Measurements from ENCODE around the gene SLC7A6OS. TPM values are rescaled to one million over a fixed set of nuclear protein-coding genes. Genes with fewer than 3 reads are reported as not detected.
A peak's percentile ranks its signal among the peaks of the same experiment; 100 is the strongest.

The SLC7A6OS gene
- total and polyA plus RNA-seq, 5 experiments from 2014 or later: 18.8 to 52.0 (median 27.5) TPM

DNA sequence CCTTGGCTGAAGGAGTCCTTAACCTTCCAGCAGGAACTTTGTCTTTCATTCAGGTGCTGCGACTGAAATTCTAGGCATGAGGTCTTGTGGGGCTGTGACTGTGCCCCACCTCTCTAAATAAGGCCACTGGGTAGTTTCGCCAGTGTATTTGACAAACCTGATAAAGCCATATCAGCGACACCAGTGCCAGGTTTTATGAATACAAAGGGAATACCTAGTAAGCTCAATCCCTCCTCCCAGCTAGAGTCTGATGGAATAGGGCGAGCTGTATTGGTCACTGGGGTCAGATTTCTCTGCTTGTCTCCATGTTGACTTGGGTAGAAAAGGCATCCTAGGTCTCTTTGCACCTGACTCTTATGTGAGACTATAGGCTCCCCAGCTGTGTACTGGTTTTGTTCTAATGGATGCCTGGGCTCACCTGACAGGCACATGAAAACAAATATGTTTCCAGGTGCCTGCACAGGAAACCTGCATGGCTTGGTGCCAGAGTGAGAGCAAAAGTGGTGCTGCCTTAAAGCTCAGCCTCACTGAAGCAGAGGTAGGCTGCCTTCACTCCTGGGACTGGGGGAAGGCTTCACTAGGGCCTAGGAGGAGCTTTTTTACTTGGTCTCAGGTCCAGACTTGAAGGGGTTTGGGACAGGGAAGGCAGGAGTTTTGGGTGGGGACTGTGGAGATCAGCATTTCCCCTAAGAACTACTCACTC lies 38.1 kb downstream of the SLC7A6OS start:
- peak overlapping the region; percentile 68 to 93 (median 80) for H3K4me3 Mint-ChIP-seq
- H3K36me3 Mint-ChIP-seq: peaks cover 0 to 60% (median 20%) of the 10 kb centered on the region in 3 donors
- POLR2A ChIA-PET: interaction anchor here (0.6 to 40.3 kb wide), 5 partner anchors 10 to 1245 kb away, joined by 3 to 1294 read pairs (median 4); partner anchors contain the start of genes PRMT7, SLC7A6 and SLC7A6OS
- H3K27me3 Mint-ChIP-seq: peaks cover 0 to 1% (median 0%) of the 10 kb centered on the region in 5 donors
- H3K4me1 Mint-ChIP-seq: peaks cover 38 to 88% (median 84%) of the 10 kb centered on the region in 4 donors
- H3K27ac Mint-ChIP-seq: peak overlapping the region; percentile 89 to 100 (median 98)
- H3K9me3 Mint-ChIP-seq: no peaks in the 10 kb centered on the region
- DNase-seq (peak; percentile 60 to 87 (median 74)), ATAC-seq (peak; percentile 39 to 56)

DNA sequence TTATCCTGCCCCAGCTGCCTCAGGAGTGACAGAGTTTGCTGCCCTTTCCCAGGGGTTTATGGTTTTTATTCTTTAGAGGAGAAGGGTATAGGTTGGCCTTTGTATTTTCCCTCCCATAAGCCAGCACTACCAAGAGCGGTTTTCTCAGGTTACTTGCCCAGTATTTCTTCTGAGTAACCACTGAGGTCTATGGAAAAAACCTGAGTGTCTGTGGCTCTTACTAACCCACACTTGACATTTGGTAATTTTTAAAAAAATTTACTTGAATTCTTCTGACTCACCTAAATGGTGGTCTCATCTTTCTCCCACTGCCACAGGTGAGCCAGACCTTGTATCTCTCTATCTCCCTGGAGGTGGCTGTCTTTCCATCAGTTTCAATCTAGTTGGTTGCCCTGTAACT lies 40.4 kb downstream of the SLC7A6OS start:
- peaks cover 0 to 1% (median 0%) of the 10 kb centered on the region in 5 donors for H3K27me3 Mint-ChIP-seq
- H3K4me3 Mint-ChIP-seq: peak overlapping the region in 9 of 10 donors; percentile 15 to 79 (median 52)
- peak overlapping the region; percentile 89 to 100 (median 99) for H3K27ac Mint-ChIP-seq
- no peaks in the 10 kb centered on the region for H3K9me3 Mint-ChIP-seq
- ATAC-seq: peak in 1 of 2 donors; percentile 47
- no peak for DNase-seq
- POLR2A ChIA-PET: interaction anchor here (0.6 to 40.3 kb wide), 4 partner anchors 10 to 300 kb away, joined by 3 to 1294 read pairs (median 7); partner anchors contain the start of genes PRMT7 and SLC7A6OS
- H3K36me3 Mint-ChIP-seq: peaks cover 0 to 59% (median 18%) of the 10 kb centered on the region in 3 donors
- peaks cover 38 to 92% (median 91%) of the 10 kb centered on the region in 4 donors for H3K4me1 Mint-ChIP-seq

DNA sequence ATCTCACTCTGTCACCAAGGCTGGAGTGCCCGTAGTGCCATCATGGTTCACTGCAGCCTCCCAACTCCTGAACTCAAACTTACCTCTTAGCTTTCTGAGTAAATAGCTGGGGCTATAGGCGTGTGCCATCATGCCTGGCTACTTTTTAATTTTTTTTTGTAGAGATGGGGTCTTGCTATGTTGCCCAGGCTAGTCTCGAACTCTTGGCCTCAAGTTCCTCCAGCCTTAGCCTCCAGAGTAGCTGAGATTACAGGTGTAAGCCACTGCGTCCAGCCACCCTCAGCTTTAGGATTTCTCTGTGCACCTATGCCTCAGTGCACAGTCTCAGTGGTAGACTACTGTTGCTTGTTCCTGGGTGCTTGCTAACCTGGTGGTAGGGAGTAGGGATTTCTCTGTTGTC lies 41.0 kb downstream of the SLC7A6OS start:
- peaks cover 0 to 1% (median 0%) of the 10 kb centered on the region in 5 donors for H3K27me3 Mint-ChIP-seq
- peaks cover 0 to 59% (median 18%) of the 10 kb centered on the region in 3 donors for H3K36me3 Mint-ChIP-seq
- H3K4me3 Mint-ChIP-seq: peak overlapping the region in 9 of 10 donors; percentile 33 to 82 (median 66)
- H3K4me1 Mint-ChIP-seq: peaks cover 40 to 93% (median 90%) of the 10 kb centered on the region in 4 donors
- no peaks in the 10 kb centered on the region for H3K9me3 Mint-ChIP-seq
- ATAC-seq: peak in 1 of 2 donors; percentile 0
- DNase-seq: no peak
- H3K27ac Mint-ChIP-seq: peak overlapping the region; percentile 89 to 100 (median 99)
- POLR2A ChIA-PET: interaction anchor here (1.1 to 40.3 kb wide), 2 partner anchors 10 to 26 kb away, joined by 4 to 1294 read pairs; partner anchors contain the start of genes PRMT7 and SLC7A6OS

DNA sequence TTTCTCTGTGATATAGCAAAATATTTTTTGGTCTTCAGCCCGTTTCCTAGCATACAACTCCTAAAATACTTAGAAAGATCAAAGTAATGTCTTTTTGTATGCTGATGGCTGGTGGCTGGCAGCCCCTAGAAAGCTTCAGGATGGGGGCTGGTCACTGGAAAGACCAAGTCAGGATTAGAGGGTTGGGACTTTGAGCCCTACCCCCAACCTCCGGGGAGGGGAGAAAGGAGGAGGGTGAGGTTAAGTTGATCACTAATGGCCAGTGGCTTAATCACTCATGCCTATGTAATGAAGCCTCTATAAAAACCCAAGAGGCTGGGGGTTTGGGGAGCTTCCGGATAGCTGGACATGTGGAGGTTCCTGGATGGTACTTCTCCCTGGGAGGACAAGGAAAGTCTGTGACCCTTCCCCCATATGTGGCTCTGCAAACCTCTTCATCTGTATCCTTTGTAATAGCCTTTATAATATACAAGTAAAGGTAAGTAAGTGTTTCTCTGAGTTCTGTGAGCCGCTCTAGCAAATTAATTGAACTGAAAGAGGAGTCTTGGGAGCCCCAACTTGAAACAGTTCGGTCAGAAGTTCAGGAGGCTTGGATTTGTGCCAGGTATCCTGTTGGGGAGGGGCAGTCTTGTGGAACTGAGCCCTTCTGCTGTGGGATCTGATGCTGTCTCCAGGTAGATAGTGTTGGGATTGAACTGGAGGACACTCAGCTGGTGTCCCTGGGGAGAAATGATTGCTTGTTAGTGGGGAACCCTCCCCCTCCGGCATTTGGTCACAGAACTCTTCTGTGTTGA lies 42.9 kb downstream of the SLC7A6OS start:
- Mint-ChIP-seq H3K9me3 (no peaks in the 10 kb centered on the region), H3K4me1 (peaks cover 42 to 86% (median 84%) of the 10 kb centered on the region in 4 donors), H3K4me3 (peak overlapping the region; percentile 38 to 98 (median 73)), H3K27me3 (peaks cover 0 to 1% (median 0%) of the 10 kb centered on the region in 5 donors), H3K27ac (peak overlapping the region; percentile 89 to 99 (median 94)), H3K36me3 (peaks cover 0 to 43% (median 9%) of the 10 kb centered on the region in 3 donors)
- POLR2A ChIA-PET: interaction anchor here (0.6 to 40.3 kb wide), 3 partner anchors 8 to 920 kb away, joined by 3 to 1294 read pairs (median 10); partner anchors contain the start of genes PRMT7 and SLC7A6OS
- DNase-seq (no peak), ATAC-seq (no peak)

DNA sequence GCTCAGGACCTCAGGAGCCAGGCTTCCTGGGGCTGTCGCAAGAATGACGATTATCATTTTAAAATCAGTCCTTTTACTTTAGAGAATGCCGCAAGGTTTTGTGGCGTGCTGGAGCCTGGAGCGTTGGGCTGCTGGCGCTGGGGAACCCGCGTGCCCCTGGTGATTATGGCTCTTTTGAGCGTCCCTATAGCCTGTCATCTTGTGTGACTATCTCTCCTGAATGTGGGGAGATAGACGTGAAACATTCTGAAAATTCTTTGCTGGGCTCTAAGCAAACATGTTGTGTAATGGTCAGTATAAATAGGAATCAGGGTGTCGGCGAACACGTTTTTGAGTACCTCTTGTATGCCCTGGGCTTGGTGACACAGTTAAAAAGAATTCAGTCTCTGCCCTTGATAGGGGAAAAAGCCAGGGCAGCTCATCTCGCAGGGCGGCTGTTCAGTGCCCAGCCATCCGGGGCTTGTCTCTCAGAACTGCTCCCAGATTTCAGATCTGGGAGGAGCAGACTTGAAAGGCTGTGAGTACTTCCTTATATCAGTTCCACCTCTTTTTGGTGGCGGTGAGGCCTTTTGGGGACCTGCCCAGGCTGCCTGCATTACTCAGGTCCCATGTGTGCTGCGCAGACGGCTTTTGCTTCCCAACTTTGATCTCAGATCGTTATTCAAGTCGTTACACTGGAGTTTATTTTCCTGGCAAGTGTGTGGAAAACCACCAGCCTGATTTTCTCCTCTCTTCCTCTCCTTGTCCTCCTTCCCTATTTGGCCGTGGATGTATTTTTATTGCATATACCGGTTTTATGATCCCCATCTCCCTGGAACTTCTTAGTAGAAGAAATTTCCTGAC lies 45.4 kb downstream of the SLC7A6OS start:
- Mint-ChIP-seq H3K4me3 (peak overlapping the region; percentile 92 to 98 (median 96)), H3K27me3 (no peaks in the 10 kb centered on the region), H3K4me1 (peaks cover 36 to 71% (median 66%) of the 10 kb centered on the region in 4 donors), H3K36me3 (peaks cover 0 to 31% (median 3%) of the 10 kb centered on the region in 3 donors), H3K9me3 (no peaks in the 10 kb centered on the region), H3K27ac (peak overlapping the region; percentile 89 to 99 (median 98))
- POLR2A ChIA-PET: interaction anchor here (0.6 to 40.3 kb wide), 7 partner anchors 9 to 272 kb away, joined by 3 to 1294 read pairs (median 8); partner anchors contain the start of genes PRMT7 and SLC7A6OS
- peak in 7 of 10 donors; percentile 35 to 64 (median 47) for DNase-seq
- ATAC-seq: peak; percentile 12 to 21

DNA sequence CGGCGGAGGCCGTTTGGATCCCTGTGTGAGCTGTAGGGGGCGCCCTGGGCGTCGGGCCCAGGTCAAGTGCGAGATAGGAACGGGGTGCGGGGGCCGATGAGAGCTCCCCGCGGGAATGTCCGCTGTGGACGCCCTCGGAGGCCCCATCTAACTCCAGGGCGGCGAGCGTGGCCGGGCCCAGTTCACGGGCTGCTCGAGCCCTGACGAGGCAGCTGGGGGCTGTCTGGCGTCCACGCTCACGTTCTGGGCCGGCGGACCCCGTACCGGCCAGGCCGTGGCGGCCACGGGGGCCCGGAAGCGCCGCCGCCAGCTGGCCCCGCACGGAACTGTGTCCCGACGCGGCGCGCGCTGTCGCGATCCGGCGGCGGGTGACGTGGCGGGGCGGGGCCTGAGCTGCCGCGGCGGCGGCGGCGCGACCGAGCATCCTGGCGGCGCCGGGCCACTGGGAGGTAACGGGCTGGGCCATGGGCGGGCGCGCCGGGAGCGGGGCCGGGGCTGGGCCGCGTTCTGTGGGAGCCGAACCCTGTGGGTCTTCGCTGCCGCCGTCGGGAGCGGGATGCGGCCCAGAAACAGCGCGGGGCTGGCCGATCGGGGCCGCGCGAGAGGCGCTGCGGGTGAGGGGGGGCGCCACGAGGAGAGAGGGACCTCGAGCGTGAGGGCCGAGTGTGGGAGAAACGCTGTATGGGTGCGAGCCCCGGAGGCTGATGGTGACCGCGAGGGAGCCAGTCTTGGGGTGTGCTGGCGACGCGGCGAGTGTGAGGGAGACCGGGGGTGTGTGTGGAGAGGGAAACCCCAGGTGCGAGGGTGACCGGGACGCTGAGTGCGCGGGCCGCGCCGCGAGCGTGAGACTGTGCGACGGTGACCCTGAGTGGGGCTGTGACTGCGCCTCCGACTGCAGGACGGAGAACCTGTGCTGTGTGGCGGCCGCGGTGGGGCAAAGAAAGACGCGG lies 46.3 kb downstream of the SLC7A6OS start, which contains the start of gene SLC7A6:
Gene SLC7A6, plus strand, starts transcription at position 399 of the 950 bp plus-strand sequence. CDS start 10,201 bp downstream, outside the sequence.
- H3K36me3 Mint-ChIP-seq: peaks cover 0 to 25% (median 3%) of the 10 kb centered on the region in 3 donors
- peak within 1 kb of the TSS; percentile 93 to 98 (median 96) for H3K4me3 Mint-ChIP-seq
- H3K9me3 Mint-ChIP-seq: no peaks in the 10 kb centered on the region
- ATAC-seq (peak; percentile 61 to 75), DNase-seq (peak; percentile 69 to 85 (median 82))
- POLR2A ChIA-PET: interaction anchor here (0.6 to 40.3 kb wide), 13 partner anchors 10 to 180 kb away, joined by 3 to 1294 read pairs (median 6); partner anchors contain the start of genes NFATC3, PLA2G15, PRMT7 and SLC7A6OS
- H3K4me1 Mint-ChIP-seq: peaks cover 35 to 62% (median 57%) of the 10 kb centered on the region in 4 donors
- H3K27ac Mint-ChIP-seq: peak within 1 kb of the TSS; percentile 89 to 99 (median 98)
- H3K27me3 Mint-ChIP-seq: no peaks in the 10 kb centered on the region

DNA sequence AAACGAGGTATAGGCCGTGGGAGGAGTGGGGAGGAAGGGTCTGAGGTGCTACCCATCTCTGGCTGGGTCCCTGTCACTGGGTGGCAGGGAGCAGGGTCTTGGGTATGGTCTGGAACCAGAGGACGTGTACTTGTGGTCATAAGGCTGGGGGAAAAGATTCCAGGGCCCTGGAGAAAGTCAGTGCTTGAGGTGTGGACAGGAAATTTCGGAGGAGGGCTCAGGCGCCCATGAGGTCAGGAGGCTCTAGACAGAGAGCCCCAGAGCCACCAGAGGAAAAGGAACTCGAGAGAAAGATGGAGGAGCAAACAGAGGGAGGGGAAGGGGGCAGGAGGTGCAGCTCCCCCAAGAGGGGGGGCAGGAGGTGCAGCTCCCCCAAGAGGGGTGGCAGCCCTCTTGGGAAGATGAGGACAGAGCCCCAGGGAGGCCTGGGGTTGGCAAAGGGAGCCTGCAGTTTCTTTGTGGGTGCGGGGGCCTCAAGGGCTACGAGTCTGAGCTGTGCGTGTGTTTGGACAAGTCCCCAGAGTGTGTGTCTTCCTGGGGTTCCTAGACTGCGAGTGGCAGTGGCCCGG lies 47.1 kb downstream of the SLC7A6OS start:
- Mint-ChIP-seq H3K27ac (peak overlapping the region; percentile 89 to 99 (median 98)), H3K27me3 (no peaks in the 10 kb centered on the region), H3K4me1 (peaks cover 30 to 57% (median 50%) of the 10 kb centered on the region in 4 donors), H3K36me3 (peaks cover 0 to 22% (median 0%) of the 10 kb centered on the region in 3 donors), H3K9me3 (no peaks in the 10 kb centered on the region), H3K4me3 (peak overlapping the region; percentile 93 to 98 (median 95))
- DNase-seq (no peak), ATAC-seq (no peak)
- POLR2A ChIA-PET: interaction anchor here (0.9 to 40.3 kb wide), 11 partner anchors 11 to 179 kb away, joined by 3 to 1294 read pairs (median 6); partner anchors contain the start of genes NFATC3, PLA2G15, PRMT7 and SLC7A6OS

DNA sequence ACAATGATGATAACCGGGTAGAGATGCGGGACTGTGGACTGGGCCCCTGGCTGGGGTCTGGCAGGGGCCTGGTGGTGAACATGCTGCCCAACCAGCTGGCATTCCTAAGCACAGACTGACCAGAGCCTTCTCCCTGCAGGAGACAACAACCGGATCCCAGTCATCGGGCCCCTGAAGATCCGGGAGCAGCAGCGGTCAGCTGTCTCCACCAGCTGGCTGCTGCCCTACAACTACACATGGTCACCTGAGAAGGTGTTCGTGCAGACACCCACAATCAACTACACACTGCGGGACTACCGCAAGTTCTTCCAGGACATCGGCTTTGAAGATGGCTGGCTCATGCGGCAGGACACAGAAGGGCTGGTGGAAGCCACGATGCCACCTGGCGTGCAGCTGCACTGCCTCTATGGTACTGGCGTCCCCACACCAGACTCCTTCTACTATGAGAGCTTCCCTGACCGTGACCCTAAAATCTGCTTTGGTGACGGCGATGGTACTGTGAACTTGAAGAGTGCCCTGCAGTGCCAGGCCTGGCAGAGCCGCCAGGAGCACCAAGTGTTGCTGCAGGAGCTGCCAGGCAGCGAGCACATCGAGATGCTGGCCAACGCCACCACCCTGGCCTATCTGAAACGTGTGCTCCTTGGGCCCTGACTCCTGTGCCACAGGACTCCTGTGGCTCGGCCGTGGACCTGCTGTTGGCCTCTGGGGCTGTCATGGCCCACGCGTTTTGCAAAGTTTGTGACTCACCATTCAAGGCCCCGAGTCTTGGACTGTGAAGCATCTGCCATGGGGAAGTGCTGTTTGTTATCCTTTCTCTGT lies 51.5 kb downstream of the SLC7A6OS start:
- Mint-ChIP-seq H3K36me3 (peaks cover 0 to 24% (median 4%) of the 10 kb centered on the region in 3 donors), H3K4me1 (peaks cover 14 to 37% (median 23%) of the 10 kb centered on the region in 4 donors), H3K27ac (peak overlapping the region in 2 of 10 donors; percentile 9 to 27), H3K4me3 (no peak overlapping the region), H3K9me3 (no peaks in the 10 kb centered on the region), H3K27me3 (no peaks in the 10 kb centered on the region)
- POLR2A ChIA-PET: interaction anchor here (0.7 to 40.3 kb wide), 5 partner anchors 17 to 76 kb away, joined by 3 to 1294 read pairs (median 4); partner anchors contain the start of genes PRMT7 and SLC7A6OS
- DNase-seq (no peak), ATAC-seq (no peak)
